Cardiac fibroblast (primary cell): ENCODE data around the gene RPL35.

Experiments
- DNase-seq, 2 donors: peaks; one replicate each; pipeline versions ENCODE4 v3.0.0 to v3.0.0-alpha.2; 2010; ENCODE audit warnings: low read depth in 2 of 2
- H3K4me3 ChIP-seq, 2 donors: replicated peaks in 1 of 2; 1 replicate in 1 of 2; 2 replicates in 1 of 2; pipeline ENCODE4 v1.5.1; 2011; ENCODE audit warnings: low read depth in 2 of 2, low read length in 2 of 2, mild to moderate bottlenecking in 2 of 2, moderate library complexity in 1 of 2
- CTCF ChIP-seq: IDR thresholded peaks from one replicate; pipeline ENCODE4 v1.5.1; 2011; ENCODE audit warnings: low read depth, mild to moderate bottlenecking, low read length, inconsistent platforms

The RPL35 gene

GRCh38 chr9:124885551-124885950, 23.8 kb upstream of the RPL35 start:
- H3K4me3 ChIP-seq = no peak overlapping the region
- DNase-seq = no peak
- TF ChIP-seq CTCF = no peak

- no peak overlapping the region for H3K4me3 ChIP-seq
- DNase-seq = peak in 1 of 2 donors; percentile 80
- no peak for TF ChIP-seq CTCF
Measured at GRCh38 chr9:124884376-124884775, 22.6 kb upstream of the RPL35 start.

GRCh38 chr9:124882231-124882630, 20.5 kb upstream of the RPL35 start:
- TF ChIP-seq CTCF = no peak
- DNase-seq = no peak
- no peak overlapping the region for H3K4me3 ChIP-seq

- no peak overlapping the region for H3K4me3 ChIP-seq
- TF ChIP-seq CTCF = no peak
- DNase-seq = no peak
Measured at GRCh38 chr9:124881138-124881743, 19.5 kb upstream of the RPL35 start.

GRCh38 chr9:124880501-124880900, 18.7 kb upstream of the RPL35 start:
- no peak overlapping the region for H3K4me3 ChIP-seq
- no peak for DNase-seq
- TF ChIP-seq CTCF = no peak

- DNase-seq = no peak
- TF ChIP-seq CTCF = no peak
- no peak overlapping the region for H3K4me3 ChIP-seq
Measured at GRCh38 chr9:124879226-124879625, 17.5 kb upstream of the RPL35 start.

- DNase-seq = no peak
Measured at GRCh38 chr9:124878518-124878917, 16.8 kb upstream of the RPL35 start.

More at GRCh38 chr9:124878518-124878917, 16.8 kb upstream of the RPL35 start:
- TF ChIP-seq CTCF = no peak
- no peak overlapping the region for H3K4me3 ChIP-seq
